ENCODE measurements around the gene SOWAHD.
A peak's percentile ranks its signal among the peaks of the same experiment; 100 is the strongest.

Gene SOWAHD

GRCh38 chrX:119753639-119754257 lies 4.6 kb upstream of the SOWAHD start:
- peaks cover 37 to 44% of the 10 kb centered on the region in 2 experiments for H3K4me1 ChIP-seq (ENCODE audit: control insufficient read depth in 1 of 2, insufficient read depth in 1 of 2, low read depth in 1 of 2, low read length in 1 of 2)
- H3K27me3 ChIP-seq: no peaks in the 10 kb centered on the region
- peak overlapping the region; percentile 37 for H3K27ac ChIP-seq
- H3K9me3 ChIP-seq: no peaks in the 10 kb centered on the region
- no peaks in the 10 kb centered on the region for H3K36me3 ChIP-seq
- TF ChIP-seq CTCF (IDR thresholded peaks at IDR 0.05): peak; percentile 50
- H3K4me3 ChIP-seq (ENCODE audit: low read depth in 1 of 2, low read length in 1 of 2): no peak overlapping the region

GRCh38 chrX:119755981-119756533 lies 2.3 kb upstream of the SOWAHD start:
- H3K4me3 ChIP-seq (ENCODE audit: low read depth in 1 of 2, low read length in 1 of 2): peak overlapping the region; percentile 29 to 32

GRCh38 chrX:119756926-119757635 lies 1.3 kb upstream of the SOWAHD start:
- H3K27ac ChIP-seq: peak overlapping the region; percentile 81
- H3K36me3 ChIP-seq: no peaks in the 10 kb centered on the region
- H3K9me3 ChIP-seq: no peaks in the 10 kb centered on the region
- H3K4me3 ChIP-seq (ENCODE audit: low read depth in 1 of 2, low read length in 1 of 2): peak overlapping the region; percentile 77 to 79
- no peak for TF ChIP-seq CTCF (IDR thresholded peaks at IDR 0.05)
- H3K4me1 ChIP-seq (ENCODE audit: control insufficient read depth in 1 of 2, insufficient read depth in 1 of 2, low read depth in 1 of 2, low read length in 1 of 2): peaks cover 47 to 65% of the 10 kb centered on the region in 2 experiments
- no peaks in the 10 kb centered on the region for H3K27me3 ChIP-seq

More at GRCh38 chrX:119755981-119756533, 2.3 kb upstream of the SOWAHD start:
- H3K27me3 ChIP-seq: no peaks in the 10 kb centered on the region
- no peaks in the 10 kb centered on the region for H3K9me3 ChIP-seq
- peaks cover 41 to 55% of the 10 kb centered on the region in 2 experiments for H3K4me1 ChIP-seq (ENCODE audit: control insufficient read depth in 1 of 2, insufficient read depth in 1 of 2, low read depth in 1 of 2, low read length in 1 of 2)
- H3K27ac ChIP-seq: peak overlapping the region; percentile 81
- TF ChIP-seq CTCF (IDR thresholded peaks at IDR 0.05): no peak
- H3K36me3 ChIP-seq: no peaks in the 10 kb centered on the region

- H3K4me1 ChIP-seq (ENCODE audit: control insufficient read depth in 1 of 2, insufficient read depth in 1 of 2, low read depth in 1 of 2, low read length in 1 of 2): peaks cover 47 to 67% of the 10 kb centered on the region in 2 experiments
- H3K9me3 ChIP-seq: no peaks in the 10 kb centered on the region
- no peaks in the 10 kb centered on the region for H3K36me3 ChIP-seq
- H3K4me3 ChIP-seq (ENCODE audit: low read depth in 1 of 2, low read length in 1 of 2): peak overlapping the region; percentile 77 to 79
- H3K27me3 ChIP-seq: no peaks in the 10 kb centered on the region
- TF ChIP-seq CTCF (IDR thresholded peaks at IDR 0.05): no peak
- peak overlapping the region; percentile 81 for H3K27ac ChIP-seq
Observed at GRCh38 chrX:119757646-119757978, 776 bp upstream of the SOWAHD start.

GRCh38 chrX:119758731-119759247 lies 401 bp downstream of the SOWAHD start:
- Histone ChIP-seq H3K4me1 (ENCODE audit: control insufficient read depth in 1 of 2, insufficient read depth in 1 of 2, low read depth in 1 of 2, low read length in 1 of 2) (peaks cover 48 to 64% of the 10 kb centered on the region in 2 experiments), H3K27ac (peak overlapping the region; percentile 81), H3K9me3 (no peaks in the 10 kb centered on the region), H3K4me3 (ENCODE audit: low read depth in 1 of 2, low read length in 1 of 2) (peak overlapping the region; percentile 77 to 79), H3K27me3 (no peaks in the 10 kb centered on the region), H3K36me3 (no peaks in the 10 kb centered on the region)
- no peak for TF ChIP-seq CTCF (IDR thresholded peaks at IDR 0.05)
